OCI-LY1 (cell line): Measurements from ENCODE around the gene MICAL2.

Experiments used
- H2AFZ ChIP-seq: fragments of 200-600 bp; sonication (generic), shearing (Covaris generic); 2 replicates; pipeline ENCODE4 v1.6.0; 2014; ENCODE audit warnings: antibody characterized with exemption, mild to moderate bottlenecking, low read length
- H3F3A ChIP-seq: fragments of 200-600 bp; sonication (generic), shearing (Covaris generic); 2 replicates; pipeline ENCODE4 v1.6.0; 2014; ENCODE audit warnings: mild to moderate bottlenecking, antibody characterized with exemption, low read length, moderate library complexity; ENCODE audit not compliant: insufficient read depth
- H3K27ac ChIP-seq: fragments of 200-600 bp; sonication (generic); 2 replicates; pipeline ENCODE4 v1.5.1; 2014; ENCODE audit warnings: low read length, mixed run types, mild to moderate bottlenecking, low read depth; ENCODE audit not compliant: poor library complexity, severe bottlenecking
- H3K27me3 ChIP-seq: fragments of 200-600 bp; sonication (generic); 2 replicates; pipeline ENCODE4 v1.6.0; 2014; ENCODE audit warnings: antibody characterized with exemption, mild to moderate bottlenecking, low read length, moderate library complexity; ENCODE audit not compliant: insufficient read depth
- H3K36me3 ChIP-seq: fragments of 200-600 bp; sonication (generic); 2 replicates; pipeline ENCODE4 v1.6.1; 2014; ENCODE audit warnings: mild to moderate bottlenecking, antibody characterized with exemption, low read length, moderate library complexity, mixed read lengths; ENCODE audit not compliant: insufficient read depth
- H3K4me1 ChIP-seq: fragments of 200-600 bp; sonication (generic); 2 replicates; pipeline ENCODE4 v1.5.1; 2014; ENCODE audit warnings: mild to moderate bottlenecking, low read length, moderate library complexity; ENCODE audit not compliant: insufficient read depth, severe bottlenecking
- H3K4me2 ChIP-seq: fragments of 200-600 bp; sonication (generic), shearing (Covaris generic); 2 replicates; pipeline ENCODE4 v1.6.1; 2014; ENCODE audit warnings: low read length
- H3K4me3 ChIP-seq: fragments of 200-600 bp; sonication (generic); 2 replicates; pipeline ENCODE4 v1.5.1; 2014; ENCODE audit warnings: low read length, low read depth, mild to moderate bottlenecking, mixed read lengths; ENCODE audit not compliant: poor library complexity, severe bottlenecking
- H3K79me2 ChIP-seq: fragments of 200-600 bp; shearing (Covaris generic); 2 replicates; pipeline ENCODE4 v1.6.1; 2016; ENCODE audit warnings: mixed run types, low read length, mixed read lengths; ENCODE audit not compliant: insufficient read depth
- H3K9ac ChIP-seq: fragments of 200-600 bp; sonication (generic), shearing (Covaris generic); 2 replicates; pipeline ENCODE4 v1.6.1; 2014; ENCODE audit warnings: mild to moderate bottlenecking, low read length, mixed read lengths
- H3K9me2 ChIP-seq: fragments of 200-600 bp; sonication (generic), shearing (Covaris generic); 2 replicates; pipeline ENCODE4 v1.6.1; 2014; ENCODE audit warnings: low read depth, mild to moderate bottlenecking, low read length, mixed read lengths
- H3K9me3 ChIP-seq: fragments of 200-600 bp; shearing (Covaris generic); 2 replicates; pipeline ENCODE4 v1.6.1; 2014; ENCODE audit warnings: low read length, mixed read lengths
- H4K20me1 ChIP-seq: fragments of 200-600 bp; sonication (generic), shearing (Covaris generic); 2 replicates; pipeline ENCODE4 v1.6.0; 2016; ENCODE audit warnings: mild to moderate bottlenecking, low read length; ENCODE audit not compliant: insufficient read depth
- CTCF ChIP-seq: fragments of 200-600 bp; sonication (generic), shearing (Covaris generic); IDR thresholded peaks from 2 replicates; pipeline ENCODE4 v1.5.1; 2017; ENCODE audit warnings: mild to moderate bottlenecking, antibody characterized with exemption, low read length, moderate library complexity, mixed read lengths
- EZH2 ChIP-seq: fragments of 200-600 bp; sonication (generic), shearing (Covaris generic); IDR thresholded peaks from 2 replicates; pipeline ENCODE4 v1.8.0; 2017; ENCODE audit warnings: borderline replicate concordance, mixed run types, mild to moderate bottlenecking, antibody characterized with exemption, low read length, moderate library complexity, mixed read lengths

Gene MICAL2

GRCh38 chr11:12070446-12071267 lies 39.7 kb upstream of the MICAL2 start:
- no peaks in the 10 kb centered on the region for H3K36me3 ChIP-seq
- no peak for TF ChIP-seq CTCF
- TF ChIP-seq EZH2, result no peak
- H3K9ac ChIP-seq, result no peak overlapping the region
- no peaks in the 10 kb centered on the region for H3K27me3 ChIP-seq
- no peaks in the 10 kb centered on the region for H3K9me3 ChIP-seq
- no peaks in the 10 kb centered on the region for H3K4me1 ChIP-seq
- H3K9me2 ChIP-seq, result no peaks in the 10 kb centered on the region
- H3K27ac ChIP-seq, result no peak overlapping the region
- no peak overlapping the region for H3K4me2 ChIP-seq
- H3F3A ChIP-seq, result no peaks in the 10 kb centered on the region
- no peaks in the 10 kb centered on the region for H3K79me2 ChIP-seq
- no peak overlapping the region for H3K4me3 ChIP-seq
- H4K20me1 ChIP-seq, result no peaks in the 10 kb centered on the region
- H2AFZ ChIP-seq, result no peak overlapping the region

GRCh38 chr11:12071574-12071973 lies 38.8 kb upstream of the MICAL2 start:
- Histone ChIP-seq H3K4me2 (no peak overlapping the region), H3K9me3 (no peaks in the 10 kb centered on the region), H3F3A (no peaks in the 10 kb centered on the region), H3K36me3 (no peaks in the 10 kb centered on the region), H3K9ac (no peak overlapping the region), H2AFZ (no peak overlapping the region), H3K9me2 (no peaks in the 10 kb centered on the region), H3K27me3 (no peaks in the 10 kb centered on the region), H4K20me1 (no peaks in the 10 kb centered on the region), H3K4me1 (no peaks in the 10 kb centered on the region), H3K4me3 (no peak overlapping the region), H3K27ac (no peak overlapping the region), H3K79me2 (no peaks in the 10 kb centered on the region)
- TF ChIP-seq EZH2 (no peak), CTCF (no peak)

- H3K27me3 ChIP-seq, result no peaks in the 10 kb centered on the region
- no peaks in the 10 kb centered on the region for H3K79me2 ChIP-seq
- no peak overlapping the region for H3K4me2 ChIP-seq
- no peak for TF ChIP-seq CTCF
- TF ChIP-seq EZH2, result no peak
- H3K27ac ChIP-seq, result no peak overlapping the region
- H3K4me3 ChIP-seq, result no peak overlapping the region
- H3K4me1 ChIP-seq, result no peaks in the 10 kb centered on the region
- no peak overlapping the region for H2AFZ ChIP-seq
- no peaks in the 10 kb centered on the region for H4K20me1 ChIP-seq
- no peaks in the 10 kb centered on the region for H3K9me3 ChIP-seq
- H3K9ac ChIP-seq, result no peak overlapping the region
- H3K36me3 ChIP-seq, result no peaks in the 10 kb centered on the region
- no peaks in the 10 kb centered on the region for H3K9me2 ChIP-seq
- H3F3A ChIP-seq, result no peaks in the 10 kb centered on the region
Observed at GRCh38 chr11:12073436-12073835, 37.0 kb upstream of the MICAL2 start.
